ENCODE measurements around the gene ARHGAP35.

Gene ARHGAP35

DNA sequence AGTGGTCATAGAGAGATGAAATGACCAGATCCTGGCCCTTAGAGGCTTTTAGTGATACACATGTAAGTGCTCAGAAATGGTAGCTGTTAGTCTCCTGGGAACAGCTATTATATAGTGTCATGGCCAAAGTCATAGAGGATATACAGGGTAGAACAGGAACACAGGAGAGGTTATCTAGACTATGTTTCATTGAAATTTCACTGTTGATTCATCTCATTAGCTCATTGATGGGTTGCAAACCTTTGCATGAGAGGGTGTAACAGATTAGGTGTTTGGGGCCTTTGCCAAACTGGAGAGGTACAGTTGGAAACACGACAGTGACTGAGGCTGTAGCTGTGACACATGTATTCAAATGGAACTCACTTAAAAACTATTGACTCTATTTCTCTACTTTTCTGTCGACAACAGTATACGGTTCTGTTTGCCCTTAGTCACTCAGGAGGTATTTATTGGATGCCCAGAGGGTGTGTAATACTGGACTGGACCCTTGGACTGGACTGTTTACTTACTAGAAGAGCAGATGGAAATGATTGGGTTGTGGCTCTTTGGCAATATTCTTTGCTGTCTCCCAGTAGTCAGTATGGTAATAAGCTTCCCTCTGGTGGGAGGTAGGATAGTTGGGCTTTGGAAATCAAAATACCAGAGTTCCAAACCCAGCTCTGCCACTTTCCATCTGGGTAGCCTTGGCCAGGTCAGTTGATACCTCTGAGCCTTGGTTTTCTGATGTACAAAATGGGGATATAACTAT is 29.8 kb downstream of the ARHGAP35 start:
- TF ChIP-seq POLR2A (IDR thresholded peaks at IDR 0.05; ENCODE audit: low read length) = no peak
- TF ChIP-seq GATA1 (IDR thresholded peaks at IDR 0.05; ENCODE audit: low read depth, low read length) = no peak
- peak in 1 of 2 experiments; percentile 67 for DNase-seq

DNA sequence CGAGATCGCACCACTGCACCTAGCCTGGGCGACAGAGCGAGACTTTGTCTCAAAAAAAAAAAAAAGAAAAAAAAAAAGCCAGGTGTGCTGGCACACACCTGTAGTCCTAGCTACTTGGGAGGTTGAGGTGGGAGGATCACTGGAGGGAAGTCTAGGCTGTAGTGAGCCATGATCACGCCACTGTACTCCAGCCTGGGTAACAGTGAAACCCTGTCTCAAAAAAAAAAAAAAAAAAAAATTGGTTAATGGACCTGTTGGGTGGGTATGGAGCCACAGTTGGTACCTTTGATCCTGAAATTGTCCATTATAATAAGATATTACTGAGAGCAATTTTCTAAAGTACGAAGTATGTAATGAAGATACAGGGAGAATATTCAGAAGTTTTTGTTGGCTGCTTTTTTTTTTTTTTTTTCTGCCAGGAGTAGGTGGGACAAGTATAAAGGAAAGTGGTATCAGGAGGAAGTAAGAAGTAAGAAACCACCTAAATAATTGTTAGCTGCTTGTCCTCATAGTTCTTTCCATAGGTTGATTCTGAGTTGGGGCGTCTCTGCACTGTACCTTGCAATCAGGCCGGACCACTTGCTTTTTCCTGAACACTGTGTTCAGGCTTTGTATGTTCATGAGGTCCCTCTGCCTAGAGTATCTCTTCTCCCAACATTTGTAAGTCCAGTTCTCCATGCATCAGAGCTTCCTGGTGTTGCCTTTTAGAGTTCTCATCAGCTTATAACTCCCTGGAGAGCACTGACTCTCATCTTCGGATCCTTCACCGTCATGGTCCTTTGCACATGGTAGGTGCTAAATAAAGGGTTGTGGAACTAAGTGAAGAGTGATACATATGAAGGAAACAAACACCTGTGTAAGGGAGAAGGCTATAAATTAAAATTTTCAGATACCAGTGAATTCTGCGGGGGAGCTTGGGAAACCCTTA is 31.7 kb downstream of the ARHGAP35 start:
- DNase-seq = no peak
- TF ChIP-seq POLR2A (IDR thresholded peaks at IDR 0.05; ENCODE audit: low read length) (no peak), GATA1 (IDR thresholded peaks at IDR 0.05; ENCODE audit: low read depth, low read length) (no peak)

DNA sequence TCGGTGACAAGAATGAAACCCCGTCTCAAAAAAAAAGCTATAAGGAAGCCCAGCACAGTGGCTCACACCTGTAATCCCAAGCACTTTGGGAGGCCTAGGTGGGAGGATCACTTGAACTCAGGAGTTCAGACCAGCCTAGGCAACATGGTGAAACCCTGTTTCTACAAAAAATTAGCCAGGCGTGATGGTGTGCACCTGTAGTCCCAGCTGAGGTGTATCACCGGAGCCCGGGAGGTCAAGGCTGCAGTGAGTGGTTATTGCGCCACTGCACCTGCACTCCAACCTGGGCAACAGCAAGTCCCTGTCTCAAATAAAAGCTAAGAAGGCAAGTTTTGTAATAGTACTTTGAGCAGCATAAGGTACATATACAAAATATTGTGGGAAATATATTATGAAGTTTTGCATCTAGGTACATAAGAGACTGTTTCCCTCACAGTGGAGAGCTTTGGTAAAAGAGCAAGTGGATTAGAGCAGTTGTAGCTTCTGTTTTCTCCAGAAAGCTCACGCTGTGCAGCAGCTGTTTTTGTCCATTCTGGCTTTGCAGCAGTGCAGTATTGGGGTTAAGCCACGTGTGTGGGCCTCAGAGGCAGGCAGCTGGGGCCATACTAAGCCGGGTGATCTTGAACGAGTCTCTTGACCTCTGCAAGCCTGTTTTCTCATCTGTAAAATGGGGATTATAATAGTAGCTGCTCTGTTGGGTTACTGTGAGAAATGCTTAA is 35.4 kb downstream of the ARHGAP35 start:
- TF ChIP-seq POLR2A (IDR thresholded peaks at IDR 0.05; ENCODE audit: low read length) (no peak), GATA1 (IDR thresholded peaks at IDR 0.05; ENCODE audit: low read depth, low read length) (no peak)
- no peak for DNase-seq

DNA sequence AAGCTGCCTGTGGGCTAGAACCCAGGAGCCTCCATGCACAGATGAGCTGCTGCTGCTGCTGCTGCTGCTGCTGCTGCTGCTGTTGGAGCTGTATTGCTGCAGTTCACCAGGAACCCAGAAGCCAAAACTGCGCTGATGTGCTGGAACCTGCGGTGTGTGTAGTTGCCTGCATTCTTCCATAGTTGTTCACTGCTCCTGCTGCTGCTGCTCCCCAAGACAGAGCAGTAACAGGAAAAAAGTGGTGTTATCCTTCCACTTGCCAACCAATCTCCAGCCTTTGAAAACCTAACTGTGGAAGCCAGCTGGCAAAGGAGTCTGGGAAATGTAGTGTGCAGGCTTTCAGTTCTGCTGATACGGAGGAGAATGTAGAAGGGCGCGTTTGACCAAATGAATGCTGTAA is 37.9 kb downstream of the ARHGAP35 start:
- no peak for TF ChIP-seq POLR2A (IDR thresholded peaks at IDR 0.05; ENCODE audit: low read length)

DNA sequence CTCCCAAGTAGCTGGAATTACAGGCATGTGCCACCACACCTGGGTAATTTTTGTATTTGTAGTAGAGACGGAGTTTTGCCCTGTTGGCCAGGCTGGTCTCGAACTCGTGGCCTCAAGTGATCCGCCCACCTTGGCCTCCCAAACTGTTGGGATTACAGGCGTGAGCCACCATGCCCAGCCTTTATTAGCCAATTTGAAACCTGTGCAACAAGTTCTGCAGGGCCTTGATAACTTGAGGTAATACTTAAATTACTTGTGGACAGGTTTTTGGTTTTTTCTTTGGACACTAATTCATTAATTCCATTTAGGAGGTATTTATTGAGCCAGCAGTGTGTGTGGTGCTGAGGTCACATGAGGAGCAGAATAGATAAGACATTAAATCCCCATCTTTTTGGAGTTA is 39.5 kb downstream of the ARHGAP35 start:
- no peak for DNase-seq
- no peak for TF ChIP-seq GATA1 (IDR thresholded peaks at IDR 0.05; ENCODE audit: low read depth, low read length)
- no peak for TF ChIP-seq POLR2A (IDR thresholded peaks at IDR 0.05; ENCODE audit: low read length)

More for the DNA sequence above, 37.9 kb downstream of the ARHGAP35 start:
- DNase-seq = no peak

DNA sequence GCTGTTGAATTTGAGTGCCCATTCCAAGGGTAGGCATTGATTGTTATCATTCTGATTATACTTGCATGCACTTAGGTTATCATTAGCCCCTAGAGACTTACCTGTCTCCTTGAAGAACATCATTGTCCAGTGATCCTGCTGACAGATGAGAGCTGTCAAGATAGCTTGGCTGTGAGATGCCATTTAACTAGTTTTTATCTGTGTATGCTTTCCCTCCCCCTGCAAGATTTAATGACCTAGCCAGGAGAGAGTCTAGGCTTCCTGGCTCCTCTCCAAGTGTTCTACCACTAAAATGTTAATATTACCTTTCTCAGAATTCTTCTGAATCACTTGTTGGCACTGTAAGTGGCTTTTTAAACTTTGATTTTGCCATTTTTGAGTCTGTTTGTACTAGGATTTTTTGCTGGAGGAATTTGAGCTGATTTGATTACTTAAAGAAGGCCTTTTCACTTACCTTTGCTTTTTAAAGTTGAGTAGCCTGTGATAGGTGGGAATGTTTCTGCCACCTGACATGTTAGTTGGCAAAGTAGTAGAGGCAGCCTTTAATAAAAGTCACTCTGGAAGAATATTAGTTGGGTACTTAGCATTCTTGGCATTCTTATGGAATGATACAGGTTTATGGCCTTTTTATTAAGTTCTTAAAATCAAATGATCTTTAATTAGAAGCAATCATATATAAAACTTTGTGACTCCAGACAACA is 41.1 kb downstream of the ARHGAP35 start:
- TF ChIP-seq POLR2A (IDR thresholded peaks at IDR 0.05; ENCODE audit: low read length) = no peak
- no peak for TF ChIP-seq GATA1 (IDR thresholded peaks at IDR 0.05; ENCODE audit: low read depth, low read length)
- no peak for DNase-seq

DNA sequence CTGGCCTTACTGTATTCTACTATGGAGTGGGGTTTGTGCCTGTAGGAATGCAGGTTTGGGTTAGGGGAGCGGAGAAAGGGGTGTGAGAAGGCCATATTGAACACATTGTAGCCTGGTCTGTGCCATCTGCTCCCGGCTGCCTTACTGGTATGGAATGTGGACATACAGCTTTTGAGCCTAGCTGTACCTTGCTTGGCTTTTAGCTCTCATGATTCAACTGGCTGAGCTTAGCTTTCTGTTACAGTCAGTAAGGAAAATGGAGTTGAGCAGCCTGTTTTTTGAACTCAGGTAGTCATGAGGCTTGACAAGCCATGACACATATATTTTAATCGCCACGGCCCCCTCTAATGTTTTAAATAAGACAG is 41.6 kb downstream of the ARHGAP35 start:
- no peak for DNase-seq
- TF ChIP-seq GATA1 (IDR thresholded peaks at IDR 0.05; ENCODE audit: low read depth, low read length) = no peak
- TF ChIP-seq POLR2A (IDR thresholded peaks at IDR 0.05; ENCODE audit: low read length) = no peak

DNA sequence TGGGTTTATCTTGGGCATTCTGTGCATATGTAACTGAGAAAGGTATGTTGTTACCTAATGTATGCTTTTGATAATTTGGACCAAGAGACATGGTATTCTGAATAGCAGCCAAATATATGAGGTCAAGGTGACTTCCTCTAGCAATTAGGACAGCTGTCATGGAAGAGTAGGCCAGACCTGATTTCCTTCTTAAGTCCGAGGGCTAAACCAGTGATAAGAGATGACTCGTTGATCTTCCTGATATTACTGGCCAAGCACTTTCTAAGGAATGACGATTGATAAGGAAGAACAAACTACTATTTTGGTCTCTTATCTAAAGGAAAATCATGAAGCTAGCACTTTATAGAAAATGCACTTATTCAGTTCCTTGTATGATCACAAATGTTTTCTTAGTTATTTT is 42.7 kb downstream of the ARHGAP35 start:
- DNase-seq = no peak
- TF ChIP-seq POLR2A (IDR thresholded peaks at IDR 0.05; ENCODE audit: low read length) (no peak), GATA1 (IDR thresholded peaks at IDR 0.05; ENCODE audit: low read depth, low read length) (no peak)

DNA sequence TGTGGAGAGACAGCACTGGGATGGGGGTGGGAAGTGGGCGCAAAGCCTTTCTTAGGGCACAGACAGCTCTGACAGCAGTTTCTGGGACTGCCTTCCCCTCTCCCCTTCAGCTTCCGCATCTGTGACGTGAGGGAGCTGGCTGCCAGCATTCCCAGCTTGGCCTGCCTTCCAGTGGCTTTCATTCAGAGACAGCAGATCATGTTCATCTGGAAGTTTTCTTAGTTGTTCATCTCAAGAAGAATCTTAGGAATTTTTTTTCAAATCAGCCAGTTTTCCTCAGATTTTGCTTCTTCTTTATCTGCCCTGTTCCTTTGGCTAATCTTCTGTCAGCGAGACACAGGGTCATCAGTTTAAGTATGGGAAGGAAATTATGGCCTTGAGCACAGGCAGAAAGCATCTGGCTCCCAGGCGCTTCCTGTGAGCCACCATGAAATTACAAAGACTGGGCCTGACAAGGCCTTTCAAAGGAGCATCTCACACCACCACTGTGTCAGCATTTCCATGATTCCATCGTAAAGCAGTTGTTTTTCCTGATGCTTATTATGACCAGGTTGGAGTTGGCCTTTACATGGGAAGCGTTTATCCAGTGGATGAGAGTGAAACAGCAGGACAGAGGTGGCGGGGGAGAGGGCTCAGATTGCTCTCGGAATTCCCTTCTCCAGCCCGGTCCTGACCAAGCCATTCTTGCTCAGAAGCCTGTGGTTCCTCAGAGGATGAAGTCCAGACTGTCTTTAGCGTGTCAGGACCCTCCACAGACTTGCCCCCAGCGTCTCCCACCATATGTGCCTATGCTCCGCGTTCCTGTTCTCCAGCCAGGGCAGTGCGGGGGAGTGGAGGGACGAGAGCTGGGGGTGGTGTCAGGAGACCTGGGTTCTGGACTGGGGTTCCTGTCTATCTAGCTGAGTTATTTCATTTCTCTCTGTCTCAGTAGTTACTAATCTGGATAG is 43.6 kb downstream of the ARHGAP35 start:
- TF ChIP-seq POLR2A (IDR thresholded peaks at IDR 0.05; ENCODE audit: low read length) (no peak), GATA1 (IDR thresholded peaks at IDR 0.05; ENCODE audit: low read depth, low read length) (no peak)
- no peak for DNase-seq

DNA sequence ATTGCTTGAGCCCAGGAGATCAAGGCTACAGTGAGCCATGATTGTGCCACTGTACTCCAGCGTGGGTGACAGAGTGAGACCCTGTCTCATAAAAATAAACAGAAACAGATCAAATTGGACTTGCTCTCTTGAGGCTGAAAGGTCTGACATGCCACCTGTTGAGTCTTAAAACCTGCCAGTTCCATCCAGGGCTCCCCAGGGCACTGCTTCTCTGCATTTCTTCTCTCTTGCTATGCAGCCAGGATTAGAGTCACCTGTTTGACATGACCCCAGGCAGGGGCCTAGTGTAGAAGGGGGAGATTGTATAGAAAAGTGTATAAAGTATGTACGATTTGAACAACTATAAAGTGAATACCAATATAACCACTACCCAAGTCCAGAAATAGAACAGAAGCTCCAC is 45.4 kb downstream of the ARHGAP35 start:
- TF ChIP-seq POLR2A (IDR thresholded peaks at IDR 0.05; ENCODE audit: low read length) = no peak
- TF ChIP-seq GATA1 (IDR thresholded peaks at IDR 0.05; ENCODE audit: low read depth, low read length) = no peak
- DNase-seq = no peak

DNA sequence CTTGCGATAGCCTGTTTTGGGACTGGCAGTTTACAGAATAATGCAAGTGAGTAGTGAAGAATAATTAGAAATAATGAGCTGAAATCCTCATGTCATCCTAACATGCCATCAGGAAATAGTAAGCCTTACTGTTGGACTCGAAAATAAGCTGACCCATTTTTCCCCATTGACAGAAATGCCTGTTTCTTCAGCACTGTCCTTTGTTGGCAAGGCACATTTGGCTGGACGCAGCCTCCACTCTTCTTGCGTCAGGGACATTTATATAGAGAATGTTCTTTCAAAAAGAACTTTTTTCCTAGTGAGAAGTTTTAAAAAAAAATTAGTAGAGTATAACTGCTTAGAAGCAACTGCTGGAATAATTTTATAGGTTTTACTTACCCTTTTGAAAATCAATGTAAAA is 47.1 kb downstream of the ARHGAP35 start:
- DNase-seq = no peak
- no peak for TF ChIP-seq GATA1 (IDR thresholded peaks at IDR 0.05; ENCODE audit: low read depth, low read length)
- no peak for TF ChIP-seq POLR2A (IDR thresholded peaks at IDR 0.05; ENCODE audit: low read length)

DNA sequence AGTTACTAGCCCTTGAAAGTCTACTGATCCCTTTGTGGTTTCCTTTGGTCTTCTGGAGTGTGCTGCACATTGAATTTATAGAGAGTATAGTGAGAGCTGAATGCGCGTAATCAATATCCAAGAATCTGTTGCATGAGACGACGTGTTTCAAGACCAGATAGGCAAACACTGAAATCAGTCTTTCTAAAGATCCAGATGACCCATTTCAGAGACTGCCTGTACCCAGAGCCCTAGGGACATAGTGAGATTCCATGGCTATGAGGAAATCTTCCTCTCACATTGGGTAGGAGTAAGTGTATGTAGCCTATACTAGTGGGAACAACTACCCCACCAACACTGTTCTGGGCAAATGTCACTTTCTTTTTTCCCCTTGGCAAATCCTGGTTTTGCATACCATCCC is 48.6 kb downstream of the ARHGAP35 start:
- no peak for DNase-seq
- TF ChIP-seq POLR2A (IDR thresholded peaks at IDR 0.05; ENCODE audit: low read length) = no peak
- no peak for TF ChIP-seq GATA1 (IDR thresholded peaks at IDR 0.05; ENCODE audit: low read depth, low read length)
